HG03378 (cell line): ENCODE measurements around the gene KLRD1.
A peak's percentile ranks its signal among the peaks of the same experiment; 100 is the strongest.
"Not testable (repeated sequence)": the region's sequence is repeated elsewhere in the genome, so short reads cannot be mapped to it uniquely, and the experiment has no call there.

ENCODE experiments used
- ATAC-seq: cut with Tn5 transposase; IDR thresholded peaks from one replicate; pipeline ENCODE4 v1.9.1; 2021; ENCODE audit warnings: mild to moderate bottlenecking, moderate library complexity; ENCODE audit not compliant: unreplicated experiment

KLRD1 gene

GRCh38 chr12:10336196-10336595 is 28.5 kb downstream of the KLRD1 start:
- ATAC-seq = not testable (repeated sequence)

GRCh38 chr12:10338470-10338869 is 30.8 kb downstream of the KLRD1 start:
- not testable (repeated sequence) for ATAC-seq

GRCh38 chr12:10339053-10339840 is 31.6 kb downstream of the KLRD1 start:
- no peak for ATAC-seq

- not testable (repeated sequence) for ATAC-seq
Measured at GRCh38 chr12:10340946-10341345, 33.3 kb downstream of the KLRD1 start.

GRCh38 chr12:10341892-10342509 is 34.3 kb downstream of the KLRD1 start:
- no peak for ATAC-seq

GRCh38 chr12:10351457-10351856 is 43.8 kb downstream of the KLRD1 start:
- not testable (repeated sequence) for ATAC-seq

- no peak for ATAC-seq
Measured at GRCh38 chr12:10354071-10354470, 46.4 kb downstream of the KLRD1 start.

GRCh38 chr12:10354502-10354901 is 46.8 kb downstream of the KLRD1 start:
- no peak for ATAC-seq

- no peak for ATAC-seq
Measured at GRCh38 chr12:10358131-10358530, 50.5 kb downstream of the KLRD1 start.

- no peak for ATAC-seq
Measured at GRCh38 chr12:10358969-10359368, 51.3 kb downstream of the KLRD1 start.

GRCh38 chr12:10361084-10361483 is 53.4 kb downstream of the KLRD1 start:
- ATAC-seq = no peak

- ATAC-seq = no peak
Measured at GRCh38 chr12:10361622-10362021, 54.0 kb downstream of the KLRD1 start.

GRCh38 chr12:10362325-10362724 is 54.7 kb downstream of the KLRD1 start:
- ATAC-seq = no peak

- no peak for ATAC-seq
Measured at GRCh38 chr12:10362828-10363657, 55.4 kb downstream of the KLRD1 start.

- no peak for ATAC-seq
Measured at GRCh38 chr12:10363658-10363913, 55.9 kb downstream of the KLRD1 start.

- peak; percentile 87 for ATAC-seq
Measured at GRCh38 chr12:10363914-10364814, 56.5 kb downstream of the KLRD1 start.

GRCh38 chr12:10364815-10365622 is 57.3 kb downstream of the KLRD1 start:
- peak; percentile 52 for ATAC-seq

- no peak for ATAC-seq
Measured at GRCh38 chr12:10365696-10366405, 58.2 kb downstream of the KLRD1 start.

GRCh38 chr12:10366875-10367274 is 59.2 kb downstream of the KLRD1 start:
- ATAC-seq = no peak
